WTC11 (cell line): ENCODE results near the gene ASIP. TPM values are rescaled to one million over a fixed set of nuclear protein-coding genes. Genes with fewer than 3 reads are reported as not detected.

Experiments
- ATAC-seq: fragments of 200-7000 bp; cut with Tn5 transposase; 2 replicates; pipeline ENCODE4 v1.10.0; 2021; ENCODE audit warnings: mild to moderate bottlenecking, moderate library complexity
- CTCF ChIA-PET: fragments of 300-600 bp; sonication (Branson Sonifier 250); formaldehyde crosslinking; loops from one replicate; lab custom pipeline; 2021; ENCODE audit warnings: antibody characterized with exemption; lab: Charles Lee
- POLR2A ChIA-PET: fragments of 350-600 bp; sonication (Branson Sonifier 250); formaldehyde crosslinking; loops from one replicate; lab custom pipeline; 2021; ENCODE audit warnings: antibody characterized with exemption; lab: Charles Lee
- DNase-seq: peaks from one replicate; pipeline ENCODE4 v3.0.0; 2021; ENCODE audit warnings: low spot score
- H3K27ac Mint-ChIP-seq: 2 replicates; pipeline ENCODE4 v1.8.0; 2021; ENCODE audit warnings: mixed read lengths
- H3K27me3 Mint-ChIP-seq: 2 replicates; pipeline ENCODE4 v1.8.0; 2021; ENCODE audit warnings: low read depth, mild to moderate bottlenecking, moderate library complexity, mixed read lengths
- H3K36me3 Mint-ChIP-seq: 2 replicates; pipeline ENCODE4 v1.8.0; 2021; ENCODE audit warnings: mixed read lengths
- H3K4me1 Mint-ChIP-seq: 2 replicates; pipeline ENCODE4 v1.8.0; 2022; ENCODE audit warnings: mixed read lengths
- H3K4me3 Mint-ChIP-seq: 2 replicates; pipeline ENCODE4 v1.8.0; 2021; ENCODE audit warnings: mild to moderate bottlenecking, moderate library complexity, mixed read lengths
- H3K9me3 Mint-ChIP-seq: 2 replicates; pipeline ENCODE4 v1.8.0; 2021; ENCODE audit warnings: mixed read lengths
- AFF4 ChIP-seq: sonication (generic); formaldehyde crosslinking; IDR thresholded peaks from 2 replicates; pipeline ENCODE4 v1.8.1; 2023; ENCODE audit warnings: mild to moderate bottlenecking, missing genetic modification reagents, borderline replicate concordance
- ATF3 ChIP-seq: sonication (generic); formaldehyde crosslinking; conservative IDR thresholded peaks from 2 replicates; pipeline ENCODE4 v1.8.1; 2022; ENCODE audit warnings: mild to moderate bottlenecking, missing genetic modification reagents
- E2F4 ChIP-seq: sonication (generic); formaldehyde crosslinking; IDR thresholded peaks from 2 replicates; pipeline ENCODE4 v1.8.1; 2022; ENCODE audit warnings: low read depth, mild to moderate bottlenecking, moderate library complexity, missing genetic modification reagents, borderline replicate concordance
- FOXJ3 ChIP-seq: sonication (generic); formaldehyde crosslinking; IDR thresholded peaks from 2 replicates; pipeline ENCODE4 v1.9.0; 2021; ENCODE audit warnings: missing genetic modification reagents, mild to moderate bottlenecking, borderline replicate concordance
- GRHL2 ChIP-seq: fragments of 250-450 bp; sonication (Bioruptor Pico); IDR thresholded peaks from 2 replicates; pipeline ENCODE4 v1.8.0; 2022; ENCODE audit warnings: mild to moderate bottlenecking, moderate library complexity; ENCODE audit not compliant: insufficient replicate concordance, severe bottlenecking
- IRF2 ChIP-seq: sonication (generic); formaldehyde crosslinking; IDR thresholded peaks from 2 replicates; pipeline ENCODE4 v1.8.0; 2022; ENCODE audit warnings: low read depth, missing genetic modification reagents, borderline replicate concordance
- KAT7 ChIP-seq: sonication (generic); formaldehyde crosslinking; IDR thresholded peaks from 2 replicates; pipeline ENCODE4 v1.8.1; 2023; ENCODE audit warnings: missing genetic modification reagents, mild to moderate bottlenecking, borderline replicate concordance
- NR1H2 ChIP-seq: sonication (generic); formaldehyde crosslinking; IDR thresholded peaks from 2 replicates; pipeline ENCODE4 v1.9.0; 2021; ENCODE audit warnings: mild to moderate bottlenecking, moderate library complexity, missing genetic modification reagents
- NR2C2 ChIP-seq: sonication (generic); formaldehyde crosslinking; IDR thresholded peaks from 2 replicates; pipeline ENCODE4 v1.8.0; 2022; ENCODE audit warnings: mild to moderate bottlenecking, missing genetic modification reagents
- STAT6 ChIP-seq: sonication (generic); formaldehyde crosslinking; conservative IDR thresholded peaks from 2 replicates; pipeline ENCODE4 v1.8.1; 2023; ENCODE audit warnings: mild to moderate bottlenecking, low read depth, missing genetic modification reagents, moderate library complexity
- TP53 ChIP-seq: sonication (generic); formaldehyde crosslinking; IDR thresholded peaks from 2 replicates; pipeline ENCODE4 v1.8.1; 2023; ENCODE audit warnings: mild to moderate bottlenecking, missing genetic modification reagents
- ZMAT4 ChIP-seq: fragments of 250-450 bp; sonication (Bioruptor Pico); IDR thresholded peaks from 2 replicates; pipeline ENCODE4 v1.9.0; 2021; ENCODE audit warnings: mild to moderate bottlenecking
- ZNF121 ChIP-seq: sonication (generic); formaldehyde crosslinking; IDR thresholded peaks from 2 replicates; pipeline ENCODE4 v1.8.0; 2023; ENCODE audit warnings: missing genetic modification reagents
- ZNF138 ChIP-seq: sonication (generic); formaldehyde crosslinking; conservative IDR thresholded peaks from 2 replicates; pipeline ENCODE4 v1.8.1; 2022; ENCODE audit warnings: mild to moderate bottlenecking, moderate library complexity, missing genetic modification reagents
- ZNF281 ChIP-seq: sonication (generic); formaldehyde crosslinking; IDR thresholded peaks from 2 replicates; pipeline ENCODE4 v1.8.0; 2023; ENCODE audit warnings: mild to moderate bottlenecking, missing genetic modification reagents
- ZNF396 ChIP-seq: fragments of 250-450 bp; sonication (Bioruptor Pico); IDR thresholded peaks from 2 replicates; pipeline ENCODE4 v1.8.0; 2021; ENCODE audit warnings: mild to moderate bottlenecking, moderate library complexity, borderline replicate concordance
- ZNF416 ChIP-seq: fragments of 250-450 bp; sonication (Bioruptor Pico); IDR thresholded peaks from 2 replicates; pipeline ENCODE4 v1.9.0; 2021; ENCODE audit warnings: mild to moderate bottlenecking, inconsistent platforms
- ZNF532 ChIP-seq: fragments of 250-450 bp; sonication (Bioruptor Pico); IDR thresholded peaks from 2 replicates; pipeline ENCODE4 v1.9.0; 2021; ENCODE audit warnings: mild to moderate bottlenecking, borderline replicate concordance
- ZSCAN18 ChIP-seq: fragments of 250-450 bp; sonication (Bioruptor Pico); IDR thresholded peaks from 2 replicates; pipeline ENCODE4 v2.1.2; 2022; ENCODE audit warnings: mild to moderate bottlenecking, moderate library complexity
- total RNA-seq: library from RNA; stranded (reverse); gene quantifications from 3 replicates; pipeline ENCODE4 v1.2.3, GENCODE V29; 2021

ASIP gene
- total RNA-seq, 1 experiment from 2014 or later: not detected

GRCh38 chr20:34315236-34315635 lies 74.0 kb downstream of the ASIP start:
- Mint-ChIP-seq H3K27me3 (peaks cover 16% of the 10 kb centered on the region), H3K36me3 (peaks cover 7% of the 10 kb centered on the region), H3K9me3 (peaks cover 18% of the 10 kb centered on the region), H3K4me3 (no peak overlapping the region), H3K4me1 (peaks cover 26% of the 10 kb centered on the region), H3K27ac (no peak overlapping the region)
- DNase-seq: no peak
- ChIA-PET CTCF (no interaction called here), POLR2A (no interaction called here)
- ATAC-seq: no peak
- TF ChIP-seq ZNF138 (CRISPR knock-in tag): no peak
- TF ChIP-seq NR2C2: no peak
- TF ChIP-seq ZNF416 (CRISPR knock-in tag): no peak
- no peak for TF ChIP-seq ZNF121
- TF ChIP-seq ZMAT4 (CRISPR knock-in tag): no peak
- no peak for TF ChIP-seq ZNF281 (CRISPR knock-in tag)
- no peak for TF ChIP-seq ATF3 (CRISPR knock-in tag)
- no peak for TF ChIP-seq AFF4 (CRISPR knock-in tag)
- TF ChIP-seq IRF2: no peak
- TF ChIP-seq GRHL2 (CRISPR knock-in tag): no peak
- no peak for TF ChIP-seq E2F4
- no peak for TF ChIP-seq STAT6 (CRISPR knock-in tag)
- TF ChIP-seq ZNF396: no peak
- TF ChIP-seq ZSCAN18 (CRISPR knock-in tag): no peak
- no peak for TF ChIP-seq KAT7 (CRISPR knock-in tag)
- no peak for TF ChIP-seq NR1H2 (CRISPR knock-in tag)
- no peak for TF ChIP-seq TP53 (CRISPR knock-in tag)
- TF ChIP-seq ZNF532 (CRISPR knock-in tag): no peak
- no peak for TF ChIP-seq FOXJ3 (CRISPR knock-in tag)
